ENCODE data around the gene ABCF2. TPM values are rescaled to one million over a fixed set of nuclear protein-coding genes. Genes with fewer than 3 reads are reported as not detected.

Gene ABCF2
- total RNA-seq, 2 donors from 2014 or later, result 25.3 to 44.1 TPM

DNA sequence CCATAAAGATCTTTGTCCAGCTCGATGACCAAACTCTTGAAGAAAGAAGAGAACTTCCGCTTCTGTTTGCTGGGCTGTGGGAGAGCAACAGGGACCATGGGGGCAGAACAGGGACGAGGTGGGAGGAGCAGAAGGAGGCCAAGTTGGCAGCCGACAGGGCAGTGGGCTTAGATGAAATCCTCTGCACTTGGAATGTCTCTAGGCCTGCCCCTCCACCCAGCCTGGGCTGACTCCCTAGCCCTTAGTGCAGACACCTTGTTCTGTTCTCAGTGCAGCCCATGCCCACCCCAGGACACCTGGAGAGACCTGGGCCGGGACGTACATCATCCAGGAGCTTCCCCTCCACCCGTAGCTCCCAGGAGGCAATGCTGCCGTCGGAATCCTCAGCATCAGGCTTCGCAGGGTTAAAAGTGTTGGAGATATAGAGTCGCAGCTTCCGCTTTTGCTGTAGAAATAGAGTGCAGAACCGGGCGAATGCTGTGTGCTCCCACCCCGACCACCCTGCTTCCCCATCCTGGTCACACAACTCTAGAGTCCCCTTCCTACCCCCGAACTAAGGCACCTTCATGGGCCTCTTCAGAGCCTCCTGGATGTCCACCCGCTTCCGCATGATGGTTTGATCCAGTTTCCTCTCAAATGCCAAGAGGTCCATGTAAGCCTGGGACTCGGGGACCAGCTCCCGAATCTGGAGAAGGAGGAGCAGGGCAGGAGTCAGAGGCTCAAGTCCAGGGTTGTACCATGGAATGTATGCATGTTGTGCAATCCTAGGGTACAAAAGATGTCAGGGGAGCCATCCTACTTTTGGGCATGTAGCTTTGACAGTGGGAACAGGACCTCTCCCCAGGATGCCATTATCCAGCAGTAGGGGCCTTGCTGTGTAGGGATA, 15.4 kb upstream of the ABCF2 start:
- DNase-seq (ENCODE audit: low spot score), result no peak
- Histone ChIP-seq H3K9me3 (no peaks in the 10 kb centered on the region), H3K36me3 (peaks cover 34% of the 10 kb centered on the region), H3K4me3 (no peak overlapping the region), H3K27ac (no peak overlapping the region), H3K27me3 (replicated peaks; ENCODE audit: insufficient read depth) (no peaks in the 10 kb centered on the region), H3K4me1 (ENCODE audit: control insufficient read depth in 1 of 2, low read depth in 2 of 2) (peaks cover 31 to 40% of the 10 kb centered on the region in 2 donors)
- TF ChIP-seq, protein P1, sequence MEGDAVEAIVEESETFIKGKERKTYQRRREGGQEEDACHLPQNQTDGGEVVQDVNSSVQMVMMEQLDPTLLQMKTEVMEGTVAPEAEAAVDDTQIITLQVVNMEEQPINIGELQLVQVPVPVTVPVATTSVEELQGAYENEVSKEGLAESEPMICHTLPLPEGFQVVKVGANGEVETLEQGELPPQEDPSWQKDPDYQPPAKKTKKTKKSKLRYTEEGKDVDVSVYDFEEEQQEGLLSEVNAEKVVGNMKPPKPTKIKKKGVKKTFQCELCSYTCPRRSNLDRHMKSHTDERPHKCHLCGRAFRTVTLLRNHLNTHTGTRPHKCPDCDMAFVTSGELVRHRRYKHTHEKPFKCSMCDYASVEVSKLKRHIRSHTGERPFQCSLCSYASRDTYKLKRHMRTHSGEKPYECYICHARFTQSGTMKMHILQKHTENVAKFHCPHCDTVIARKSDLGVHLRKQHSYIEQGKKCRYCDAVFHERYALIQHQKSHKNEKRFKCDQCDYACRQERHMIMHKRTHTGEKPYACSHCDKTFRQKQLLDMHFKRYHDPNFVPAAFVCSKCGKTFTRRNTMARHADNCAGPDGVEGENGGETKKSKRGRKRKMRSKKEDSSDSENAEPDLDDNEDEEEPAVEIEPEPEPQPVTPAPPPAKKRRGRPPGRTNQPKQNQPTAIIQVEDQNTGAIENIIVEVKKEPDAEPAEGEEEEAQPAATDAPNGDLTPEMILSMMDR (IDR thresholded peaks at IDR 0.05), result no peak
- no peak for ATAC-seq (ENCODE audit: insufficient number of reproducible peaks, low FRiP score, low read depth)

DNA sequence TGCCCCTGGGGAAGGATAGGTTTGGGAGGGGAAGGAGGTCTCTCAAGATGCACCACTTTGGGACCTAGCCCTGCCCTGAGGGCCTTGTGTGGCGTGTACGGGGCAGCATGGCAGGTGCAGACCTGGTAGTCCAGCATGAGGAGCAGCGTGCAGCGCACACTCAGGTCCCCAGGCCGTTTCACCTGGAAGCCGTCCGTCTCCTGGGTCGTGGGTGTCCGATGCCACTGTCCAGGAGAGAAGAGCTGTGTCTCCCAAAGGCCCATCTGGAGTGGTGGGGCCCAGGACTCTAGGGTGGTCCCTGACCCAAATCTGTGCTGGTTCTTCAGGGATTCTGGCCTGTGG, 14.7 kb upstream of the ABCF2 start:
- H3K36me3 ChIP-seq, result peaks cover 39% of the 10 kb centered on the region
- no peak for ATAC-seq (ENCODE audit: insufficient number of reproducible peaks, low FRiP score, low read depth)
- H3K27ac ChIP-seq, result peak overlapping the region in 1 of 2 donors; percentile 6
- no peak overlapping the region for H3K4me3 ChIP-seq
- no peaks in the 10 kb centered on the region for H3K27me3 ChIP-seq (replicated peaks; ENCODE audit: insufficient read depth)
- H3K4me1 ChIP-seq (ENCODE audit: control insufficient read depth in 1 of 2, low read depth in 2 of 2), result peaks cover 25 to 33% of the 10 kb centered on the region in 2 donors
- DNase-seq (ENCODE audit: low spot score), result no peak
- TF ChIP-seq, protein P1 (IDR thresholded peaks at IDR 0.05), result no peak
- H3K9me3 ChIP-seq, result no peaks in the 10 kb centered on the region

- Histone ChIP-seq H3K4me1 (ENCODE audit: control insufficient read depth in 1 of 2, low read depth in 2 of 2) (peaks cover 19 to 27% of the 10 kb centered on the region in 2 donors), H3K9me3 (no peaks in the 10 kb centered on the region), H3K27ac (peak overlapping the region in 1 of 2 donors; percentile 6), H3K4me3 (no peak overlapping the region), H3K36me3 (peaks cover 45% of the 10 kb centered on the region), H3K27me3 (replicated peaks; ENCODE audit: insufficient read depth) (no peaks in the 10 kb centered on the region)
- no peak for DNase-seq (ENCODE audit: low spot score)
- ATAC-seq (ENCODE audit: insufficient number of reproducible peaks, low FRiP score, low read depth), result no peak
- TF ChIP-seq, protein P1 (IDR thresholded peaks at IDR 0.05), result no peak
Measured at GRCh38 chr7:151240942-151241754, 14.1 kb upstream of the ABCF2 start.

DNA sequence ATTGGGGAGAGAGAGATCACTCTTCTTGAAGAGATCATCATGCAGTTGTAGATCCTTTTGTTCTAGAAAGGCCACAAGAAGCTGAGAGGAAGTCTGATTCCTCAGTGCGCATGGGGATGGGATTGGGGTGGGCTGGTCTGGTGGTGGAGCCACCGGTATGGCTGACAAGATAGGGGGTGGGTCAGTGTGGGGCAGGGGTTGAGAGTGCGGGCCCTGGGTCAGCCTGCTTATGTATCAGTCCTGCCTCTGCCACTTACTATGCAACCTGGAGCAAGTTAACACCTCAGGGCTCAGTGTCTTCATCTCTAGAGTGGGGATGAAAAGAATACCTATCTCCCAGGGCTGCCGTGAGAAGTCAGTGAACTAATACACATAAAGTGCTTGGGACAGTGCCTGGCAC, 13.5 kb upstream of the ABCF2 start:
- Histone ChIP-seq H3K4me1 (ENCODE audit: control insufficient read depth in 1 of 2, low read depth in 2 of 2) (peaks cover 16 to 21% of the 10 kb centered on the region in 2 donors), H3K9me3 (no peaks in the 10 kb centered on the region), H3K27ac (no peak overlapping the region), H3K36me3 (peaks cover 48% of the 10 kb centered on the region), H3K4me3 (no peak overlapping the region), H3K27me3 (replicated peaks; ENCODE audit: insufficient read depth) (no peaks in the 10 kb centered on the region)
- TF ChIP-seq, protein P1 (IDR thresholded peaks at IDR 0.05), result no peak
- ATAC-seq (ENCODE audit: insufficient number of reproducible peaks, low FRiP score, low read depth) (no peak), DNase-seq (ENCODE audit: low spot score) (no peak)

- Histone ChIP-seq H3K27ac (no peak overlapping the region), H3K27me3 (replicated peaks; ENCODE audit: insufficient read depth) (no peaks in the 10 kb centered on the region), H3K9me3 (no peaks in the 10 kb centered on the region), H3K4me3 (no peak overlapping the region), H3K4me1 (ENCODE audit: control insufficient read depth in 1 of 2, low read depth in 2 of 2) (peaks cover 10 to 16% of the 10 kb centered on the region in 2 donors), H3K36me3 (peaks cover 54% of the 10 kb centered on the region)
- ATAC-seq (ENCODE audit: insufficient number of reproducible peaks, low FRiP score, low read depth) (no peak), DNase-seq (ENCODE audit: low spot score) (no peak)
- TF ChIP-seq, protein P1 (IDR thresholded peaks at IDR 0.05), result no peak
Measured at GRCh38 chr7:151239837-151240459, 12.9 kb upstream of the ABCF2 start.

All from thoracic aorta (tissue), 2 donors.